PC-3 (cell line): ENCODE measurements around the gene SPDYE9. TPM values are rescaled to one million over a fixed set of nuclear protein-coding genes. Genes with fewer than 3 reads are reported as not detected.
"Not testable (repeated sequence)": the region's sequence is repeated elsewhere in the genome, so short reads cannot be mapped to it uniquely, and the experiment has no call there.

Source experiments
- ATAC-seq: fragments of 200-7000 bp; cut with Tn5 transposase; 2 replicates; pipeline ENCODE4 v1.9.1; 2020; ENCODE audit warnings: mild to moderate bottlenecking, moderate library complexity
- BruUV-seq: library from RNA; stranded (reverse); fragments of 400-500 nt; replicated peaks from 2 replicates; lab custom pipeline; 2021; lab: Mats Ljungman, UMichigan
- CTCF ChIA-PET: fragments of 300-600 bp; sonication (Branson Sonifier 250); formaldehyde crosslinking; loops from one replicate; lab custom pipeline; 2022; ENCODE audit warnings: antibody characterized with exemption; lab: Charles Lee
- POLR2A ChIA-PET: fragments of 300-600 bp; sonication (Branson Sonifier 250); formaldehyde crosslinking; loops from one replicate; lab custom pipeline; 2022; ENCODE audit warnings: antibody characterized with exemption; ENCODE audit not compliant: unreplicated experiment; lab: Charles Lee
- DNase-seq: peaks from one replicate; pipeline ENCODE4 v3.0.0-alpha.2; 2015
- H2AFZ ChIP-seq: fragments of 300-600 bp; sonication (generic); 2 replicates; pipeline ENCODE4 v1.6.0; 2016; ENCODE audit warnings: antibody characterized with exemption, low read length
- H3F3A ChIP-seq: fragments of 300-600 bp; sonication (generic); one replicate; pipeline ENCODE4 v1.6.0; 2017; ENCODE audit warnings: antibody characterized with exemption, low read length, control low read depth, mild to moderate bottlenecking; ENCODE audit not compliant: unreplicated experiment
- H3K27ac ChIP-seq: fragments of 300-600 bp; sonication (generic); 2 replicates; pipeline ENCODE4 v1.5.1; 2016; ENCODE audit warnings: mild to moderate bottlenecking, low read length
- H3K27me3 ChIP-seq: fragments of 300-600 bp; sonication (generic); 2 replicates; pipeline ENCODE4 v1.6.1; 2016; ENCODE audit warnings: low read length, mixed read lengths
- H3K36me3 ChIP-seq: fragments of 300-600 bp; sonication (generic); 2 replicates; pipeline ENCODE4 v1.6.1; 2016; ENCODE audit warnings: low read depth, mixed run types, low read length, mixed read lengths
- H3K4me1 ChIP-seq: fragments of 300-600 bp; sonication (generic); 2 replicates; pipeline ENCODE4 v1.5.1; 2016; ENCODE audit warnings: low read length; ENCODE audit not compliant: insufficient read depth
- H3K4me2 ChIP-seq: fragments of 300-600 bp; sonication (generic); 2 replicates; pipeline ENCODE4 v1.6.0; 2016; ENCODE audit warnings: low read length
- H3K4me3 ChIP-seq: fragments of 300-600 bp; sonication (generic); 2 replicates; pipeline ENCODE4 v1.5.1; 2016; ENCODE audit warnings: mild to moderate bottlenecking, low read length, mixed read lengths
- H3K79me2 ChIP-seq: fragments of 300-600 bp; sonication (generic); 2 replicates; pipeline ENCODE4 v1.6.1; 2017; ENCODE audit warnings: low read length, mixed read lengths
- H3K9ac ChIP-seq: fragments of 300-600 bp; sonication (generic); 2 replicates; pipeline ENCODE4 v1.6.0; 2016; ENCODE audit warnings: mild to moderate bottlenecking, low read length
- H3K9me2 ChIP-seq: fragments of 300-600 bp; sonication (generic); replicated peaks from 2 replicates; pipeline ENCODE4 v1.6.1; 2016; ENCODE audit warnings: mixed run types, low read length, mixed read lengths
- H3K9me3 ChIP-seq: fragments of 300-600 bp; sonication (generic); 2 replicates; pipeline ENCODE4 v1.6.1; 2016; ENCODE audit warnings: low read length, mixed read lengths
- H4K20me1 ChIP-seq: fragments of 300-600 bp; sonication (generic); 2 replicates; pipeline ENCODE4 v1.6.1; 2016; ENCODE audit warnings: low read length, mixed read lengths
- intact Hi-C: fragments of 100-400 bp; cut with micrococcal nuclease; formaldehyde crosslinking; loops from 2 replicates; pipeline ENCODE4 v1.9.0; 2023
- total RNA-seq: library from RNA; depleted of rRNA; stranded (reverse); fragments of >200 nt; gene quantifications from 2 replicates; pipeline ENCODE4 v1.2.3, GENCODE V29; 2014; rRNA removed

Gene SPDYE9
- total RNA-seq, 1 experiment from 2014 or later: not detected

DNA sequence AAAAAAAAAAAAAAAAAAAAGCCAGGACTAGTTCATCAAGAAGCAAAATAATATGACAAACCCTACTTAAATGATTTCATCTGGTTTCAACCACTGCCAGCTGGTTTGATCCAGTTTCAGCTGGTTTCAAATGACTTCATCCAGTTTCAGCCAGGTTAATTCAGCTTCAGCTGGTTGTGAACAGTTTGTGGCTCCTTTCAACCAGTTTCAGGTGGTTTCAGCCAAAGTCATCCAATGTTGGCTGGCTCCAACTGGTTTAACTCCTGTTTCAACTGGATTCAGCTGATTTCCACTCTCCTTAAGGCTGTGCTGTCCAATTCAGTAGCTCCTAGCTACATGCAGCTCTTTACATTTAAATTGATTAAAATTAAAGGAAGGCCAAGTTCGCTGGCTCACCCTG, 32.3 kb upstream of the SPDYE9 start:
- H3K4me3 ChIP-seq, CTCF ChIA-PET, H3K4me1 ChIP-seq, H3K9ac ChIP-seq, H2AFZ ChIP-seq, H3K27me3 ChIP-seq, H3F3A ChIP-seq, H3K4me2 ChIP-seq, H4K20me1 ChIP-seq, H3K9me2 ChIP-seq, intact Hi-C loops, DNase-seq, ATAC-seq, H3K9me3 ChIP-seq, H3K79me2 ChIP-seq, POLR2A ChIA-PET, H3K27ac ChIP-seq, BruUV-seq, H3K36me3 ChIP-seq: not testable (repeated sequence)

DNA sequence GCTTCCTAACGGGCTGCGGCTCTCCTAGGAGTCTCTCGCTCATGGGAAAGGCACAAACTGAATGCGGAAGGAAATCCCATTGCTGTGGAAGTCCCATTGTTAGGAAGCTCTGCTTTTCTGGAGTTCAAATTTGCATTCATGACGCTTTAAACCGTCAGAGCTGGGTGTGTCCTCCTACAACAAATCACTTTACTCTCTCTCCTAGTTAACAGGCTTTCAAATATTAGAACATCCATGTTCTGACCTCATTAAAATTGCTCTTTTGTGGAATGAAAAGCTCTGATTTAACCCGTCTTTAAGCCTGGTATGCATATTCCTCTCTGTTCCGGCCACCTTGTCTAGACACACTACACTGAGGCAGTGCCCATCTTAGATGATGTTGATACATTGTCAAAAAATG, 28.0 kb downstream of the SPDYE9 start, which contains the start of gene SPDYE11:
Gene SPDYE11, minus strand, starts transcription at position 101 of the 400 bp plus-strand sequence. CDS start 1,800 bp downstream, outside the sequence.
- H3K9ac ChIP-seq, DNase-seq, H3K36me3 ChIP-seq, H3K4me2 ChIP-seq, H3F3A ChIP-seq, H4K20me1 ChIP-seq, H3K9me3 ChIP-seq, H3K4me1 ChIP-seq, POLR2A ChIA-PET, H3K9me2 ChIP-seq, H3K27ac ChIP-seq, H3K79me2 ChIP-seq, H2AFZ ChIP-seq, BruUV-seq, intact Hi-C loops, CTCF ChIA-PET, H3K4me3 ChIP-seq, ATAC-seq, H3K27me3 ChIP-seq: not testable (repeated sequence)

DNA sequence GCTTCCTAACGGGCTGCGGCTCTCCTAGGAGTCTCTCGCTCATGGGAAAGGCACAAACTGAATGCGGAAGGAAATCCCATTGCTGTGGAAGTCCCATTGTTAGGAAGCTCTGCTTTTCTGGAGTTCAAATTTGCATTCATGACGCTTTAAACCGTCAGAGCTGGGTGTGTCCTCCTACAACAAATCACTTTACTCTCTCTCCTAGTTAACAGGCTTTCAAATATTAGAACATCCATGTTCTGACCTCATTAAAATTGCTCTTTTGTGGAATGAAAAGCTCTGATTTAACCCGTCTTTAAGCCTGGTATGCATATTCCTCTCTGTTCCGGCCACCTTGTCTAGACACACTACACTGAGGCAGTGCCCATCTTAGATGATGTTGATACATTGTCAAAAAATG, 56.2 kb downstream of the SPDYE9 start, which contains the start of gene SPDYE8:
Gene SPDYE8, minus strand, starts transcription at position 101 of the 400 bp plus-strand sequence. CDS start 1,800 bp downstream, outside the sequence.
- H4K20me1 ChIP-seq, H3K9me3 ChIP-seq, CTCF ChIA-PET, H3K79me2 ChIP-seq, BruUV-seq, ATAC-seq, H2AFZ ChIP-seq, H3K9ac ChIP-seq, POLR2A ChIA-PET, intact Hi-C loops, H3K4me2 ChIP-seq, H3K27ac ChIP-seq, H3K27me3 ChIP-seq, H3F3A ChIP-seq, DNase-seq, H3K36me3 ChIP-seq, H3K4me1 ChIP-seq, H3K4me3 ChIP-seq, H3K9me2 ChIP-seq: not testable (repeated sequence)

Other genes starting within 250 kb of the SPDYE9 start
- 13.1 and 21.8 TPM in 2 replicates for gene POM121, start 160.9 kb downstream of the SPDYE9 start, total RNA-seq
- gene TRIM74, start 116.6 kb downstream of the SPDYE9 start, total RNA-seq: 0.23 TPM in 1 of 2 replicates, not detected in the other
- gene SPDYE8, start 56.3 kb downstream of the SPDYE9 start, total RNA-seq: not detected in 2 replicates
- not detected in 2 replicates for gene SPDYE11, start 28.1 kb downstream of the SPDYE9 start, total RNA-seq
- 36.0 and 51.6 TPM in 2 replicates for gene NSUN5, start 222.8 kb upstream of the SPDYE9 start, total RNA-seq
- not detected in 2 replicates for gene TRIM50, start 242.0 kb upstream of the SPDYE9 start, total RNA-seq
- gene FKBP6, start 242.1 kb upstream of the SPDYE9 start, total RNA-seq: not detected in 2 replicates